GM12801 (cell line): Measurements from ENCODE around the gene FAM185A.

Source experiments
- TF ChIP-seq, protein P1 (sequence below): IDR thresholded peaks from one replicate; pipeline ENCODE4 v1.5.1; 2011; ENCODE audit warnings: control low read depth; ENCODE audit not compliant: insufficient read length; ENCODE audit errors: extremely low read depth

Gene FAM185A

DNA sequence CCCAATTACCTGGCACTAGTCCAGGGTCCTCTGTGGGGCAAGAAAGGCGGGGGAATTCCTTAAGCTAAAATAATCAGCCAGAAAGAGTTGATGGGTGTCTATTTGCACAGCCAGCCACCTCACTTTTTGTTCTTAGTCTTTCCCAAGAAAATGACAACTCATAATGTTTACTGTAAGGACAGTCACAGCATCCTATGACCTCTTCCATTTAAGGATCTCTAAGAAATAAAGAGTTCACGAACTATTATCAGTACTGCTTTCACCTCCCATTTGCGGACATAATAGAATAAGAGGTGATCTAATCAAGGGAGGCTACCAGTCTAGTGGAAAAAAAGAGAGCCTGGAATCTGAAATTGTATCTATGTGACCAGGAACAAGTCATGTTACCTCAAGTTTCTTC, 91.6 kb downstream of the FAM185A start:
- TF ChIP-seq, protein P1, sequence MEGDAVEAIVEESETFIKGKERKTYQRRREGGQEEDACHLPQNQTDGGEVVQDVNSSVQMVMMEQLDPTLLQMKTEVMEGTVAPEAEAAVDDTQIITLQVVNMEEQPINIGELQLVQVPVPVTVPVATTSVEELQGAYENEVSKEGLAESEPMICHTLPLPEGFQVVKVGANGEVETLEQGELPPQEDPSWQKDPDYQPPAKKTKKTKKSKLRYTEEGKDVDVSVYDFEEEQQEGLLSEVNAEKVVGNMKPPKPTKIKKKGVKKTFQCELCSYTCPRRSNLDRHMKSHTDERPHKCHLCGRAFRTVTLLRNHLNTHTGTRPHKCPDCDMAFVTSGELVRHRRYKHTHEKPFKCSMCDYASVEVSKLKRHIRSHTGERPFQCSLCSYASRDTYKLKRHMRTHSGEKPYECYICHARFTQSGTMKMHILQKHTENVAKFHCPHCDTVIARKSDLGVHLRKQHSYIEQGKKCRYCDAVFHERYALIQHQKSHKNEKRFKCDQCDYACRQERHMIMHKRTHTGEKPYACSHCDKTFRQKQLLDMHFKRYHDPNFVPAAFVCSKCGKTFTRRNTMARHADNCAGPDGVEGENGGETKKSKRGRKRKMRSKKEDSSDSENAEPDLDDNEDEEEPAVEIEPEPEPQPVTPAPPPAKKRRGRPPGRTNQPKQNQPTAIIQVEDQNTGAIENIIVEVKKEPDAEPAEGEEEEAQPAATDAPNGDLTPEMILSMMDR: no peak

DNA sequence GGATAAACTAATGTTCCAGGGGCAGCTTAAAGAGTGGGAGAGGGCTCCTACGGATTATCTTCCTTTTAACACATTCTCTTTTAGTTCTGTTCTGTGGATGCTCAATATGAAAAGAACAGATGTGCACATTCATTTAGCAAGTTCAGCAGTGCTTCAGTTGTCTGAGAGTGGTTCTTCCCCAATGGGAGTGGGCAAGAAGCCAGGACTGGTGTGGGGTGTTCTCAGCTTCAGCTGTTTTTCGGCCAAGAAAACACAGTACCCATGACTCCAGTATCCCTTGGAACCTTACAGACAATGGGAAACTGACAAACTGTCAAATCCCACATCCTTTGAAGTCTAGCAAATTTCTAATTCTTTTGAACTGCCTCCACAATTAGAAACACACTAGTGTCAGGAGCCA, 92.5 kb downstream of the FAM185A start:
- TF ChIP-seq, protein P1: no peak

DNA sequence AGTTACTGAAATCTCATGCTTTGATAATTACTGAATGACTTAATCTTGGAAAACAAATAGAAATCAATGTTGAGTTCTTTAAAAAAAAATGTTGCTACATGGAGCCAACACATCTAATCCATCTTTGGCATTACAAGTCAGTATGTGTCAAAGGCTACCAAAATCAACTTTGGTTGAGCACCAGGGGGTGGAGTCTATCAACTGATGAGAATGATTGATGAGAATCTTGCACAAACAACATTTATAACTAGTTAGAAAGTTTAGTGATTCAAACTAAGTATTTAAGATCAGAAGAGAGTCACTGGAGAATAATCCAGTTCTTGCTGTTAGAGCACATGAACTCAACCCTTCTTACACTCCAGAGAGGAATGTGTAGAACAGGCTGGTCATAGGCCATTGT, 93.5 kb downstream of the FAM185A start:
- TF ChIP-seq, protein P1: no peak

DNA sequence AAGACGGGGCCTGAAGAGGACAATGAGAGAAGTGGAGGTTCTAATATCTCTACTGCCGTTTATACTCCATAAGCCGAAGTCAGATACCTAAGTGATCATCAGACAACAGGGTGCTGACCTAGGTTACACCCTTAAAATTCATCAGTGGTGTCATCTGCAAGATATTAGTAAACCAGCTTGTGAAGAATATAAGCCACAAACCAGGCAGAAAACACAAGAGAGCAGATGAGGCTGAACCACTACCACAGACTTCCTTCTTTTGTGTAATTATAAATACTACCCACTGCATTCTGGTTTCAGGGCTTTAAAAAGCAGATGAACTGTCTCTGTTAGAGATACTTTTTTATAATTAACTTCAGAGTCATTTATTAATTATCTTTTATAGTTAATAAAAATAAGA, 95.1 kb downstream of the FAM185A start:
- TF ChIP-seq, protein P1: no peak

DNA sequence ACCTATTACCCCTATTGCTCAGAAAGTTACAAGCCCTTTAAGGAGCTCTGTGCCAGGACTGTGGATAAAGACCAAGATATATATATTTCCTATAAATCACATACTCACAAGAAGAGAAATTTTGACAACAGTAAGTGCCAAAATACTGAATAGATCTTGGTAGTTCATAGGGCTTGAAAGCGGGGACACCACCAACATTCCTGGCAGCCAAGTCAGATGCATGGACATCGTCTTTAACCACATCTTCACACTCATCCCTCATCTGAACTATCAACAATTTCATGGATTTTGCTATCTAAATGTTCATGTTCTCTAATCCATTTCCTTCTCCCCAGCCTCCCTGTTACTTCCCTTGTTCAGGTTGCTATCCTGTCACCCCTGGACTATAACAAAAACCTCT, 96.5 kb downstream of the FAM185A start:
- TF ChIP-seq, protein P1: no peak

DNA sequence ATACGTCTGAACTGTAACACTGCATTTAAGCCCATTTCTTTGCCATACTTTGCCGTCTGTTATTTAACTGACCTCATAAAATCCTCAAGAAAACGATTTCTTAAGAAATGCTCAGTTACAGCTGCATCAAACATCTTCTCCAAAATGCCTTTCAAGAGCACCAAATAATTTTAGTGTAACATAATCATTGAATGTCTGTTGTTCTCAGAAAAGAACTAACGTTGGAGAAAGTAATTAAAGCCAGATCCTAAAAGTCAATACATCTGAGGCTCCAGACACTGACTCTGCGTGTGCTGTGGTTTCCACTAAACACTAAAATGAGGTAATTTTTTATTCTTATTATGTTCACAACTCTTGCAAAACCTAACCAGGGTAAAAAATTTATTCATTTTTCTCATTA, 100.3 kb downstream of the FAM185A start:
- TF ChIP-seq, protein P1: no peak

DNA sequence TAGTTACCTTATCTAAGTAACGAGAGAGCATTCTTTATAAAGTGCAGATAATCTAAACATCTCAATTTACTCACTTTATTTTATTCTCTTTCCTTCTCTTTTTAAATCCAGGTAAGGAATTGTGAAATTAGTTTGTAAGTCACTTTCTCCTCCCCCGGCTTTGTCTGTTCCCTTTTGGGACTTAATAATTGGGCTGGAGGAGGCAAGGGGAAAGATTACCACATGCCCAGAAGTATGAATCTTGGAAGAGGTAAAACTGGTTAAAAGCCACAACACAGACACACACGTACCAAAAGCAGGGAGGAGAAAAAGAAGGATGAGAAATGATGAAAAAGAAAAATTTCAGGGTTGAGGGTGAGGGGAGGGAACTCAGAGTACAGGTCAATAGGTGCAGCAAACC, 100.7 kb downstream of the FAM185A start:
- TF ChIP-seq, protein P1: no peak

DNA sequence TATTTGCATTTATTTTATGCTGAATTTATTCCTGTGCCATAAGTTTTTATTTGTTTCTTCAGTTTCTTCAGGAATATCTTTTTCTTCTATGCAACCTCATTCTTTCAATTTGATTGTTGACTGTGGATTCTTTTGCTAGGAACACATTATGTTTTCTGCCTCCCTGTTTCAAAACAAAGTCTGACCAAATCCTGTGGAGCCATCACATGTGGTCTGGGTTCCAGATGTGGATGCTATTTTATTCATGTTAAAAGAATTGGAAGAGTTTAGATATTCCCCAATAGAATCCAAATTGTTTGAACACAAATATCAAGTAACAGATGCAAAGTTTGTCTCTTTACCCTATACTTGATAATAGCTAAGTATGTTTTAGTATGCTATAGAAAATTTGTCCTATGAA, 107.2 kb downstream of the FAM185A start:
- TF ChIP-seq, protein P1: no peak
